GM12865 (cell line): Measurements from ENCODE around the gene CTAGE15.
"Not testable (repeated sequence)": the region's sequence is repeated elsewhere in the genome, so short reads cannot be mapped to it uniquely, and the experiment has no call there.

Source experiments
- DNase-seq: peaks from one replicate; pipeline ENCODE4 v3.0.0; 2010; ENCODE audit warnings: low read depth
- H3K4me3 ChIP-seq: 2 replicates; pipeline ENCODE4 v1.5.1; 2011; ENCODE audit warnings: mild to moderate bottlenecking, low read depth, low read length, control low read depth

The CTAGE15 gene, protein sequence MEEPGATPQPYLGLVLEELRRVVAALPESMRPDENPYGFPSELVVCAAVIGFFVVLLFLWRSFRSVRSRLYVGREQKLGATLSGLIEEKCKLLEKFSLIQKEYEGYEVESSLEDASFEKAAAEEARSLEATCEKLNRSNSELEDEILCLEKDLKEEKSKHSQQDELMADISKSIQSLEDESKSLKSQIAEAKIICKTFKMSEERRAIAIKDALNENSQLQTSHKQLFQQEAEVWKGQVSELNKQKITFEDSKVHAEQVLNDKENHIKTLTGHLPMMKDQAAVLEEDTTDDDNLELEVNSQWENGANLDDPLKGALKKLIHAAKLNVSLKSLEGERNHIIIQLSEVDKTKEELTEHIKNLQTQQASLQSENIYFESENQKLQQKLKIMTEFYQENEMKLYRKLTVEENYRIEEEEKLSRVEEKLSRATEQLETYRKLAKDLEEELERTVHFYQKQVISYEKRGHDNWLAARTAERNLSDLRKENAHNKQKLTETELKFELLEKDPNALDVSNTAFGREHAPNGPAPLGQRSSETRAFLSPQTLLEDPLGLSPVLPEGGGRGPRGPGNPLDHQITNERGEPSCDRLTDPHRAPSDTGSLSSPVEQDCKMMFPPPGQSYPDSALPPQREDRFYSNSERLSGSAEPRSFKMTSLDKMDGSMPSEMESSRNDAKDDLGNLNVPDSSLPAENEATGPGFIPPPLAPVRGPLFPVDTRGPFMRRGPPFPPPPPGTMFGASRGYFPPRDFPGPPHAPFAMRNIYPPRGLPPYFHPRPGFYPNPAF

GRCh38 chr7:143571501-143571900 is at the start of gene CTAGE15:
CTAGE15 (plus strand) TSS chr7:143571801; CDS start chr7:143571818, 17 bp downstream.
- H3K4me3 ChIP-seq, DNase-seq: not testable (repeated sequence)

DNA sequence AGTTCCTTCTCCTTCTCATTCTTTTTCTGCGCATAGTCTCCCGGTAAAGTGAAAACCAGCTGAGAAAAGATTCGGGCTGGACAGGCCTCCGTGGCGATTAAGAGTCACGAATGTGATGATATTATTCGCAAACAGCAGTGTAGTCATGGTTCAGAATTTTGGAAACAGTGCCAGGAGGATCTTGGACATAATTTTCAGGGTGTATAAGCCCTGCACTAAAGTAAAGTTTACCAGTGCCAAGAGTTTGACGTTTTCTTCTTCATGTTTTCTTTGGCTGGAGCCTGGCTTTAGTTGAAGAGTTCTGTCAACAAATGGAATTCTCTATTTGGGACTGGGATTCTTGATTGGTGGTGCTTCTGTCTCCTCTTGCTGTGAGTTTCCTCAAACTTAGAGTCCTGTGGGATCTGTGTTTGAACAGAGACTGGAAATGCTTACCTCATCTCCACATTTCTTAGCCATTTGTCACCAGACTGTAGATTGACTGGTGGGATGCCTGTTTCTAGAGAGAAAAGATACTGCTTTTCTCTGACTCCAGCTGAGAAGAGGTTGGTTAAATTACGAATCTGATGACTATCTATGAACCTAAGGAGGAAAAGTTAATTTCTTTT is 49.2 kb upstream of the CTAGE15 start:
- not testable (repeated sequence) for H3K4me3 ChIP-seq

GRCh38 chr7:143531169-143531926 is 40.3 kb upstream of the CTAGE15 start:
- not testable (repeated sequence) for H3K4me3 ChIP-seq, DNase-seq

More for the DNA sequence above, 49.2 kb upstream of the CTAGE15 start:
- not testable (repeated sequence) for DNase-seq

DNA sequence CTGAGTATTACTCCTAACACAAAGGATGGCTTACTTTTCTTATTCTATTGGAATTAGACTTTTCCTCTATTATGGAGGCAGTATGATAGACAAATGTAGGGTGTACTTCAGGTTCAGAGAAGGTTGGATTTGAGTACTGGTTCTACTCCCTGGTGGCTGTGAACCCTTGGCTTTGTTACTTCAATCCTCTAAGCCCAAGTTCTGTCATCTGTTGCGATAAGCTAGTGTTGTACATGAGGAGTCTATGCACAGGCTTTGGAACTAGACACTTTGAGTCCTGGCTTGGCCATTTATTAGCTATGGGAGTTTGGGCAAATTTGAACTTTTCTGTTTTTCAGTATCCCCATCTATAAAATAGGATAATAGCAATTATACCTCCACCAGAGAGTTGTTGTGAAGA is 39.7 kb upstream of the CTAGE15 start:
- not testable (repeated sequence) for DNase-seq

GRCh38 chr7:143533213-143533839 is 38.3 kb upstream of the CTAGE15 start:
- DNase-seq, H3K4me3 ChIP-seq: not testable (repeated sequence)

More for the DNA sequence above, 39.7 kb upstream of the CTAGE15 start:
- H3K4me3 ChIP-seq = not testable (repeated sequence)

DNA sequence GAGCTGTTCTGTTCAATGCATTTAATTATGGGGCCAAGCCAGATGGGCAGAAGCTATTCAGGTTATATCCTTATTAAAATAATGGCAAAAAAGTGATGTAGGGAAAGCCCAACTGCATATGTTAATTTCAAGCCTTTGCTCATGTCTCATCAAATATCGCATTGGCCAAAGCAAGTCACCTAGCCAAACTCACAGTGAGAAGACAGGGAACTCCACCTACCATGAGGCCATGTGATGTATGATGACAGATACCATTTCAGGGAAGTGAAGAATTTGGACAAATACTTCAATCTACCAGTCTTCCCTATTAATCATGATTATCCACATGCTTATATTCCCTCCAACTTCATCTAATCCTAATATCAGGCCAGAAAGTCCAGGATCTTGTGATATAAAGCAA is 35.2 kb upstream of the CTAGE15 start:
- DNase-seq, H3K4me3 ChIP-seq: not testable (repeated sequence)

DNA sequence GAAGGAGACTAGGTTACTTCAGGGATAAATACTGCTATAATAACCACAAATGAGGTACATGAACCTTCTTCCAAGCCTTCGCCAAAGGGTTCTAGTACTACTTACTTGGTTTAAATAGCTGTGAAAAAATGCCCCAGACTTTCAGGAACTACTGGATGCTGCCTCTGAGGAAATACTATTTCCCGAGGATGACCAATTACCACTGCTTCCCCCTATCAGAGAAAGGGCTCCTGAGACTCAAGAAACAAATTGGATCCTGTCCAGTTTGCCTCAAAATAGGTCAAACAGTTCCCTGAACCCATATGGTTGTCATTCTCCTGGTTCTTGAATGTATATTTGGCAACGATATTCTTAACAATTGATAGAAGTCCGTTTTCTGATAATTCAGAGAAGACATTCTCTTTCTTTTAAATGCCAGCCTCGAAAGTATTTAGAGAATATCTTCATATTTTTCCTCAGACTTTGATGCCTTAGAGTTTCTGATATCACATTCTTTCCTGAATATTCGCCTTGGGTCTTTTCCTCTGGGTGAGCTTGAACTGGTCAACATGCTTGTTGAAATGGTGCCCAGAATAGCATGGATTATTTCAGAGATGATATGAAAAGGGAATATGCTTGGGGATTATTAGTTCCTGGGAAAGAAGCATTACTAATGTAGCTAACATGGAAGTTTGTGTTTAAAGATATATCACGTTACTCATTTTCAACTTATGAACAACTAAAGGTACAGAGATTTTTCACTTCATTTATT is 28.1 kb upstream of the CTAGE15 start:
- DNase-seq, H3K4me3 ChIP-seq: not testable (repeated sequence)

- DNase-seq, H3K4me3 ChIP-seq: not testable (repeated sequence)
Measured at GRCh38 chr7:143555968-143556367, 15.6 kb upstream of the CTAGE15 start.

GRCh38 chr7:143563306-143563705 is 8.3 kb upstream of the CTAGE15 start:
- DNase-seq, H3K4me3 ChIP-seq: not testable (repeated sequence)

- not testable (repeated sequence) for H3K4me3 ChIP-seq, DNase-seq
Measured at GRCh38 chr7:143566001-143566400, 5.6 kb upstream of the CTAGE15 start.

- H3K4me3 ChIP-seq, DNase-seq: not testable (repeated sequence)
Measured at GRCh38 chr7:143588183-143588582, 16.6 kb downstream of the CTAGE15 start.

- DNase-seq, H3K4me3 ChIP-seq: not testable (repeated sequence)
Measured at GRCh38 chr7:143589897-143590296, 18.3 kb downstream of the CTAGE15 start.

- not testable (repeated sequence) for H3K4me3 ChIP-seq, DNase-seq
Measured at GRCh38 chr7:143598086-143598485, 26.5 kb downstream of the CTAGE15 start.

GRCh38 chr7:143603549-143603948 is 31.9 kb downstream of the CTAGE15 start:
- not testable (repeated sequence) for H3K4me3 ChIP-seq, DNase-seq

- not testable (repeated sequence) for H3K4me3 ChIP-seq, DNase-seq
Measured at GRCh38 chr7:143606088-143606487, 34.5 kb downstream of the CTAGE15 start.

DNA sequence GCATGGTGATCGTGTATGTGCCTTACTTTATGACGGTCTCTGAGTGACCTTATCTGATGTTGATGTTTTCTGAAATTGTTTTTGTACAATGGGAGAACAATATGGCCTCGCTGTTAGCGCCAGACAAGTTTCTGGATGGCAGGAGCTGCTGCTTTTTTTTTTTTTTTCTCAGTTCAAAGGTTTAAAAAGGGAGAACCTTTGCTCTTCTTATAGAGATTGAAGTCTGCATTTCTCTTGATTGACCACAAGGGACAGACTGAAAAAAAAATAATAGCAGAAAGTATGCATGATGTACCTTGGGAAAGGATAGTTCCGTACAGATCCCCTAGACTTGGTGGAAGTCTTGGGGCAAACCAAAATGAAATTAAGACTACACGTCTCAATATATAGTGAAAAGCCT is 43.9 kb downstream of the CTAGE15 start:
- not testable (repeated sequence) for H3K4me3 ChIP-seq, DNase-seq

DNA sequence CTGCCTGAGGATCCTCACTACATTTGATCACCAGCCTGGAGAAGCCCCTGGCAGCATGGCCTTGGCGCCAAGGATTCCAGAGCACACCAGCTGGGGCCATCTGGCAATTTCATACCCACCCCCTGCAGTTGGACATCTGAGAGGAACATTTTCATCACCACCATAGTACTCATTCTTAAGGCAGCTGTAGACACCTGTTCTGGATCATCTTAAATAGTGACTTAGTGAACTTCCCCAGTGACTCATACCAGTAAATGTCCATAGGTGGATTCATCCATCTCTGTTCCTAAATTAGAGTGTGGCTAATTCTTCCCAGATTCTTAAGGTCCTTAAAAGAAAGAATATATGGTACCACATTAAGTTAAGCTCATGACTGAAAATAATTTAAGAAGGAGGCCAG is 45.6 kb downstream of the CTAGE15 start:
- DNase-seq, H3K4me3 ChIP-seq: not testable (repeated sequence)
